Activated T-cell treated with anti-CD3 and anti-CD28 coated beads for 4 hours (primary cell): ENCODE results near the gene TCF23.
"Not testable (repeated sequence)": the region's sequence is repeated elsewhere in the genome, so short reads cannot be mapped to it uniquely, and the experiment has no call there.

Experiments
- DNase-seq: peaks from one replicate; pipeline ENCODE4 v3.0.0-alpha.2; 2020

TCF23 gene

GRCh38 chr2:27191070-27191829 lies 42.4 kb downstream of the TCF23 start:
- peak; percentile 20 for DNase-seq

- no peak for DNase-seq
Measured at GRCh38 chr2:27194538-27195354, 45.9 kb downstream of the TCF23 start.

GRCh38 chr2:27195799-27196198 lies 47.0 kb downstream of the TCF23 start:
- DNase-seq = not testable (repeated sequence)

GRCh38 chr2:27198068-27198467 lies 49.3 kb downstream of the TCF23 start:
- DNase-seq = not testable (repeated sequence)

- no peak for DNase-seq
Measured at GRCh38 chr2:27198627-27199026, 49.8 kb downstream of the TCF23 start.

GRCh38 chr2:27199241-27199640 lies 50.4 kb downstream of the TCF23 start:
- no peak for DNase-seq

- no peak for DNase-seq
Measured at GRCh38 chr2:27201675-27202074, 52.9 kb downstream of the TCF23 start.

GRCh38 chr2:27202854-27203253 lies 54.0 kb downstream of the TCF23 start:
- no peak for DNase-seq

- no peak for DNase-seq
Measured at GRCh38 chr2:27203741-27204140, 54.9 kb downstream of the TCF23 start.

- no peak for DNase-seq
Measured at GRCh38 chr2:27204566-27204965, 55.8 kb downstream of the TCF23 start.

GRCh38 chr2:27205206-27205605 lies 56.4 kb downstream of the TCF23 start:
- DNase-seq = no peak

GRCh38 chr2:27206346-27206745 lies 57.5 kb downstream of the TCF23 start:
- no peak for DNase-seq
